GM11168 (cell line): ENCODE measurements around the gene WRNIP1.

Experiments used
- in situ Hi-C: fragments of 300-500 bp; cut with MboI; formaldehyde crosslinking; loops from one replicate; pipeline ENCODE4 v1.12.0; 2022; ENCODE audit warnings: low sequenced_read_pairs; ENCODE audit not compliant: unreplicated experiment

The WRNIP1 gene

GRCh38 chr6:2765166-2765895 lies at the start of gene WRNIP1:
WRNIP1 (plus strand) TSS chr6:2765393; CDS start chr6:2765623, 230 bp downstream.
- in situ Hi-C loops: no loop called here

- in situ Hi-C loops: no loop called here
Measured at GRCh38 chr6:2715737-2716136, 49.5 kb upstream of the WRNIP1 start.

GRCh38 chr6:2716936-2717700 lies 48.1 kb upstream of the WRNIP1 start:
- in situ Hi-C loops: no loop called here

- in situ Hi-C loops: no loop called here
Measured at GRCh38 chr6:2718334-2719092, 46.7 kb upstream of the WRNIP1 start.

GRCh38 chr6:2719093-2719455 lies 46.1 kb upstream of the WRNIP1 start:
- in situ Hi-C loops: no loop called here

- in situ Hi-C loops: no loop called here
Measured at GRCh38 chr6:2721219-2721618, 44.0 kb upstream of the WRNIP1 start.

- in situ Hi-C loops: no loop called here
Measured at GRCh38 chr6:2725364-2725988, 39.7 kb upstream of the WRNIP1 start.

GRCh38 chr6:2725999-2726567 lies 39.1 kb upstream of the WRNIP1 start:
- in situ Hi-C loops: no loop called here

GRCh38 chr6:2729921-2730320 lies 35.3 kb upstream of the WRNIP1 start:
- in situ Hi-C loops: no loop called here

- in situ Hi-C loops: no loop called here
Measured at GRCh38 chr6:2730353-2731107, 34.7 kb upstream of the WRNIP1 start.

- in situ Hi-C loops: no loop called here
Measured at GRCh38 chr6:2731281-2731909, 33.8 kb upstream of the WRNIP1 start.

- in situ Hi-C loops: no loop called here
Measured at GRCh38 chr6:2732503-2733089, 32.6 kb upstream of the WRNIP1 start.

GRCh38 chr6:2733324-2733723 lies 31.9 kb upstream of the WRNIP1 start:
- in situ Hi-C loops: no loop called here

GRCh38 chr6:2733736-2734480 lies 31.3 kb upstream of the WRNIP1 start:
- in situ Hi-C loops: no loop called here

GRCh38 chr6:2734488-2735166 lies 30.6 kb upstream of the WRNIP1 start:
- in situ Hi-C loops: no loop called here

GRCh38 chr6:2737885-2738284 lies 27.3 kb upstream of the WRNIP1 start:
- in situ Hi-C loops: no loop called here

- in situ Hi-C loops: no loop called here
Measured at GRCh38 chr6:2738373-2738979, 26.7 kb upstream of the WRNIP1 start.
